SU-DHL-6 (cell line): Measurements from ENCODE around the gene GPAM.

ENCODE experiments used
- H2AFZ ChIP-seq: fragments of 200-600 bp; sonication (generic); 2 replicates; pipeline ENCODE4 v1.6.1; 2014; ENCODE audit warnings: low read depth, mild to moderate bottlenecking, moderate library complexity, mixed read lengths, antibody characterized with exemption, low read length; ENCODE audit not compliant: severe bottlenecking
- H3F3A ChIP-seq: fragments of 200-600 bp; shearing (Covaris generic); 2 replicates; pipeline ENCODE4 v1.6.0; 2016; ENCODE audit warnings: antibody characterized with exemption, mild to moderate bottlenecking; ENCODE audit not compliant: insufficient read depth
- H3K27ac ChIP-seq: fragments of 200-600 bp; sonication (generic); 2 replicates; pipeline ENCODE4 v1.5.1; 2016; ENCODE audit warnings: low read depth, mild to moderate bottlenecking, low read length, moderate library complexity, mixed read lengths
- H3K27me3 ChIP-seq: fragments of 200-600 bp; sonication (generic), shearing (Covaris generic); 2 replicates; pipeline ENCODE4 v1.6.0; 2014; ENCODE audit warnings: mild to moderate bottlenecking, low read length
- H3K36me3 ChIP-seq: fragments of 200-600 bp; sonication (generic); 2 replicates; pipeline ENCODE4 v1.6.1; 2014; ENCODE audit warnings: mild to moderate bottlenecking, low read length, mixed read lengths
- H3K4me2 ChIP-seq: fragments of 300-600, 200-600 bp; shearing (Covaris generic), sonication (generic); 2 replicates; pipeline ENCODE4 v1.6.0; 2014; ENCODE audit warnings: low read length, low read depth, mild to moderate bottlenecking; ENCODE audit not compliant: poor library complexity, severe bottlenecking
- H3K4me3 ChIP-seq: fragments of 200-600 bp; sonication (generic); 2 replicates; pipeline ENCODE4 v1.5.1; 2014; ENCODE audit warnings: antibody characterized with exemption, low read length, mild to moderate bottlenecking, mixed read lengths; ENCODE audit not compliant: insufficient read depth, poor library complexity, severe bottlenecking
- H3K79me2 ChIP-seq: fragments of 200-600 bp; sonication (generic); 2 replicates; pipeline ENCODE4 v1.6.1; 2014; ENCODE audit warnings: mild to moderate bottlenecking, low read length, moderate library complexity; ENCODE audit not compliant: insufficient read depth
- H3K9ac ChIP-seq: fragments of 200-600 bp; sonication (generic); 2 replicates; pipeline ENCODE4 v1.7.0; 2014; ENCODE audit warnings: mild to moderate bottlenecking, low read length
- H3K9me2 ChIP-seq: fragments of 200-600 bp; sonication (generic); replicated peaks from 2 replicates; pipeline ENCODE4 v1.6.1; 2014; ENCODE audit warnings: low read length; ENCODE audit not compliant: insufficient read depth
- H3K9me3 ChIP-seq: fragments of 200-600 bp; sonication (generic); 2 replicates; pipeline ENCODE4 v1.6.1; 2014; ENCODE audit warnings: low read length, mixed read lengths; ENCODE audit not compliant: insufficient read depth
- H4K20me1 ChIP-seq: fragments of 200-600 bp; sonication (generic); 2 replicates; pipeline ENCODE4 v1.6.1; 2014; ENCODE audit warnings: low read depth, mild to moderate bottlenecking, antibody characterized with exemption, low read length, moderate library complexity, mixed read lengths
- EZH2phosphoT487 ChIP-seq: fragments of 200-600 bp; sonication (generic), shearing (Covaris generic); conservative IDR thresholded peaks from 2 replicates; pipeline ENCODE4 v1.6.1; 2018; ENCODE audit warnings: mild to moderate bottlenecking, antibody characterized with exemption, low read length, moderate library complexity, mixed read lengths
- TF ChIP-seq, protein P1 (sequence below): fragments of 200-600 bp; sonication (generic); IDR thresholded peaks from one replicate; pipeline ENCODE4 v1.5.1; 2017; ENCODE audit warnings: antibody characterized with exemption, mild to moderate bottlenecking, low read length, moderate library complexity; ENCODE audit not compliant: insufficient read depth, poor library complexity, severe bottlenecking

GPAM gene

DNA sequence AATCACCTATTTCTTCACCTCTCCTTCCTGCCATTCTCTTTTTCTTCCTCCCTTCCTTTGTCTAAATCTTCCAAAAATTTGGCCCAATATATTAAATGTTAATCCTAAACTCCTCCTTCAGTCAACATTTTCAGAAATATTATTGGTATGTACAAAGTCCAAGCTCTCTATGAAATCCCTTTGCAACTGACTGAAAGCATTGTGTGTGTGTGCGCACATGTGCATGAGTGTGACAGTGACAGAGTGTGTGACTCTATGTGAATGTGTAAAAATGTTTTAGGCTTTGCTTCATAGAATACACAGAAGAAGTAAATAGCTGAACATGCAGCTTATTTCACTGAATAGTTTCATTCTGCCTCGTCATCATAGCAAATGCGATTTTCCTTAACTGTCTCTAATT lies 7.0 kb downstream of the GPAM start:
- Histone ChIP-seq H3K4me3 (no peak overlapping the region), H2AFZ (no peak overlapping the region), H3K9me2 (no peaks in the 10 kb centered on the region), H3K27ac (no peak overlapping the region), H3F3A (no peaks in the 10 kb centered on the region), H3K27me3 (no peaks in the 10 kb centered on the region), H3K79me2 (no peaks in the 10 kb centered on the region), H4K20me1 (no peaks in the 10 kb centered on the region), H3K9ac (no peak overlapping the region), H3K4me2 (no peak overlapping the region), H3K9me3 (no peaks in the 10 kb centered on the region), H3K36me3 (peaks cover 8% of the 10 kb centered on the region; the same call in 1 of the 2 replicates)
- TF ChIP-seq EZH2phosphoT487 = no peak
- TF ChIP-seq, protein P1, sequence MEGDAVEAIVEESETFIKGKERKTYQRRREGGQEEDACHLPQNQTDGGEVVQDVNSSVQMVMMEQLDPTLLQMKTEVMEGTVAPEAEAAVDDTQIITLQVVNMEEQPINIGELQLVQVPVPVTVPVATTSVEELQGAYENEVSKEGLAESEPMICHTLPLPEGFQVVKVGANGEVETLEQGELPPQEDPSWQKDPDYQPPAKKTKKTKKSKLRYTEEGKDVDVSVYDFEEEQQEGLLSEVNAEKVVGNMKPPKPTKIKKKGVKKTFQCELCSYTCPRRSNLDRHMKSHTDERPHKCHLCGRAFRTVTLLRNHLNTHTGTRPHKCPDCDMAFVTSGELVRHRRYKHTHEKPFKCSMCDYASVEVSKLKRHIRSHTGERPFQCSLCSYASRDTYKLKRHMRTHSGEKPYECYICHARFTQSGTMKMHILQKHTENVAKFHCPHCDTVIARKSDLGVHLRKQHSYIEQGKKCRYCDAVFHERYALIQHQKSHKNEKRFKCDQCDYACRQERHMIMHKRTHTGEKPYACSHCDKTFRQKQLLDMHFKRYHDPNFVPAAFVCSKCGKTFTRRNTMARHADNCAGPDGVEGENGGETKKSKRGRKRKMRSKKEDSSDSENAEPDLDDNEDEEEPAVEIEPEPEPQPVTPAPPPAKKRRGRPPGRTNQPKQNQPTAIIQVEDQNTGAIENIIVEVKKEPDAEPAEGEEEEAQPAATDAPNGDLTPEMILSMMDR = no peak

DNA sequence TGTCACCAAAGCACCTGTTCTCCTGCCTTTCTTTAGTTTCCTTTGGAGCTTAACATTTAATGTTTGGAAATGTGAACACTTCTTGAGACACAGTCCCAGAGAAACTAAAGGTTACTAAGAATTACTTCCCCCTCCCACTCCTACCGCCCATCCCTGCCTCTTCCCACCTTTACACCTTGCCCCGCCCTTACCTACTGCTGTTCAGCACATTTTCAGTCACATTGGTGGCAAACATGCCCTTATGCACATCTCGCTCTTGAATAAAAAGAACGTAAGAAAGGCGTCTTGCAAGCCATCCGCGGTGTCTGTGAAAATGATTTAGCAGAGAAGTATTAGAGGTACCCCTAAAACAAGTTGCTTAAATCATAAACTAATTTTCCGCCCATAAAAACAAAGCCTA lies 8.2 kb downstream of the GPAM start:
- no peaks in the 10 kb centered on the region for H3K79me2 ChIP-seq
- no peaks in the 10 kb centered on the region for H4K20me1 ChIP-seq
- TF ChIP-seq, protein P1 = no peak
- H3K4me3 ChIP-seq = no peak overlapping the region
- no peaks in the 10 kb centered on the region for H3K9me2 ChIP-seq
- no peak overlapping the region for H2AFZ ChIP-seq
- no peaks in the 10 kb centered on the region for H3F3A ChIP-seq
- H3K36me3 ChIP-seq = peaks cover 8% of the 10 kb centered on the region; the same call in 1 of the 2 replicates
- no peak overlapping the region for H3K4me2 ChIP-seq
- no peak overlapping the region for H3K27ac ChIP-seq
- H3K9ac ChIP-seq = no peak overlapping the region
- H3K9me3 ChIP-seq = no peaks in the 10 kb centered on the region
- no peaks in the 10 kb centered on the region for H3K27me3 ChIP-seq

DNA sequence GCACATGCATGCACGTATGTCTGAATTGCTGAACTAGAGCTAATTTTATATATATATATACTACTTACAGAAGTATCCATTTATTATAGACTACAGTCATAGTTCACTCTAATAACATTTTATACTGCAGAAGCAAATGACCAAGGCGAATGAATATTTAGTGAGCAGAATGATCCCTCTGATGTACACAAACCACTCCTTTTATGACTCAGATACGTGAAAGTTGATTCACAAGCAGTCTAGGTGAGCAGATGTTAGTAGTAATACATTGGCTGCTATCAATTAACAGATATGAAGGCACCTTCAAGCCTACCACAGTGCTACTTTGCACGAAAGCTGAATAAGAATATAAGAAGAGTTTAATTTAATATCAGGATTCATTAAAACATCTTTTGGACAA lies 10.4 kb downstream of the GPAM start:
- Histone ChIP-seq H3K27ac (no peak overlapping the region), H3K9me3 (no peaks in the 10 kb centered on the region), H3K9me2 (no peaks in the 10 kb centered on the region), H3K27me3 (no peaks in the 10 kb centered on the region), H4K20me1 (no peaks in the 10 kb centered on the region), H3K4me2 (no peak overlapping the region), H2AFZ (no peak overlapping the region), H3F3A (no peaks in the 10 kb centered on the region), H3K79me2 (no peaks in the 10 kb centered on the region), H3K9ac (no peak overlapping the region), H3K36me3 (peaks cover 8% of the 10 kb centered on the region; the same call in 1 of the 2 replicates), H3K4me3 (no peak overlapping the region)
- TF ChIP-seq, protein P1 = no peak
- TF ChIP-seq EZH2phosphoT487 = no peak

DNA sequence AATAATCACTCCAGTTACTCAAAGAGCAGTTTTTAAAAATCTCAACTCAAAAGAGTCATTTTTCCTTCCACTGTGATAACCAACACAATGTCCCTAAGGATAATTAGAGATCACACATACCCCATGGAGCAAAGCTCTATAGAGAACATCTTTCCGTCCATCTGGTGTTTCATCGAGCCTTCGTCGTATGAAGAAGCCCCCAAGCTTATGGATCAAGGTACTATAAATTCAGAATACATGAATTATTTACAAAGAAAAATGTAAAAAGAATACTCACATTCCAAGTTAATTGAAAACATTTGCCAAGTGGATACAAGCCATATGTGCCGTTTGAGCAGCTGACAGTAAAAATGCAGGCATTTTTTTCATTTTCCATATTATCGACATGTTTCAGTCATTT lies 14.8 kb downstream of the GPAM start:
- H3K36me3 ChIP-seq = peaks cover 8% of the 10 kb centered on the region; the same call in 1 of the 2 replicates
- no peaks in the 10 kb centered on the region for H3K79me2 ChIP-seq
- no peak overlapping the region for H3K9ac ChIP-seq
- no peaks in the 10 kb centered on the region for H4K20me1 ChIP-seq
- H3K27ac ChIP-seq = no peak overlapping the region
- H3K4me3 ChIP-seq = no peak overlapping the region
- no peaks in the 10 kb centered on the region for H3K9me2 ChIP-seq
- no peaks in the 10 kb centered on the region for H3K9me3 ChIP-seq
- no peaks in the 10 kb centered on the region for H3F3A ChIP-seq
- no peak overlapping the region for H2AFZ ChIP-seq
- TF ChIP-seq, protein P1 = no peak
- no peak for TF ChIP-seq EZH2phosphoT487
- H3K27me3 ChIP-seq = no peaks in the 10 kb centered on the region
- H3K4me2 ChIP-seq = no peak overlapping the region
